Stimulated activated naive CD8-positive, alpha-beta T cell treated with anti-CD3 and anti-CD28 coated beads, Interleukin-15, amount 100 ng/mL, for 72 hours (primary cell): ENCODE results near the gene RAB27A.
"Not testable (repeated sequence)": the region's sequence is repeated elsewhere in the genome, so short reads cannot be mapped to it uniquely, and the experiment has no call there.

Experiments used
- ATAC-seq: fragments of 150-1000 bp; cut with Tn5 transposase; 2 replicates; pipeline ENCODE4 v1.10.0; 2021; ENCODE audit warnings: mild to moderate bottlenecking, moderate library complexity
- DNase-seq, 2 donors: peaks; one replicate each; pipeline ENCODE4 v3.0.0; 2021 to 2022
- H3K27ac Mint-ChIP-seq, 2 donors: one replicate each; pipeline ENCODE4 v1.8.0; 2022; ENCODE audit warnings: mild to moderate bottlenecking in 2 of 2, mixed read lengths in 2 of 2, moderate library complexity in 2 of 2
- H3K27me3 Mint-ChIP-seq: one replicate; pipeline ENCODE4 v1.8.0; 2022; ENCODE audit warnings: mixed read lengths
- H3K4me1 Mint-ChIP-seq: one replicate; pipeline ENCODE4 v1.8.0; 2022; ENCODE audit warnings: mild to moderate bottlenecking, mixed read lengths
- H3K4me3 Mint-ChIP-seq, 2 donors: one replicate each; pipeline ENCODE4 v1.8.0; 2022; ENCODE audit warnings: mild to moderate bottlenecking in 2 of 2, mixed read lengths in 2 of 2, moderate library complexity in 1 of 2
- H3K9me3 Mint-ChIP-seq, 2 donors: one replicate each; pipeline ENCODE4 v1.8.0; 2022; ENCODE audit warnings: mixed read lengths in 2 of 2

Gene RAB27A

GRCh38 chr15:55289746-55290527 is at the start of gene RAB27A:
Gene RAB27A, minus strand, starts transcription at chr15:55289813. Its CDS starts 54,879 bp downstream, at chr15:55234934.
- no peaks in the 10 kb centered on the region for H3K27me3 Mint-ChIP-seq
- H3K4me3 Mint-ChIP-seq = peak within 1 kb of the TSS; percentile 95 to 96
- DNase-seq (peak; percentile 83 to 87), ATAC-seq (peak; percentile 88)
- peak within 1 kb of the TSS; percentile 98 to 99 for H3K27ac Mint-ChIP-seq
- H3K9me3 Mint-ChIP-seq = no peaks in the 10 kb centered on the region
- peaks cover 47% of the 10 kb centered on the region for H3K4me1 Mint-ChIP-seq

- Mint-ChIP-seq H3K27me3 (no peaks in the 10 kb centered on the region), H3K4me3 (no peak overlapping the region), H3K4me1 (no peaks in the 10 kb centered on the region), H3K9me3 (no peaks in the 10 kb centered on the region), H3K27ac (no peak overlapping the region)
- ATAC-seq (no peak), DNase-seq (no peak)
These were observed 47.5 kb upstream of the RAB27A start for GRCh38 chr15:55337160-55337559.

GRCh38 chr15:55334997-55335396 is 45.4 kb upstream of the RAB27A start:
- Mint-ChIP-seq H3K27me3 (no peaks in the 10 kb centered on the region), H3K27ac (no peak overlapping the region), H3K4me1 (no peaks in the 10 kb centered on the region), H3K4me3 (no peak overlapping the region), H3K9me3 (no peaks in the 10 kb centered on the region)
- DNase-seq (no peak), ATAC-seq (no peak)

GRCh38 chr15:55334371-55334770 is 44.8 kb upstream of the RAB27A start:
- Mint-ChIP-seq H3K9me3 (no peaks in the 10 kb centered on the region), H3K27ac (no peak overlapping the region), H3K4me3 (no peak overlapping the region), H3K27me3 (no peaks in the 10 kb centered on the region), H3K4me1 (no peaks in the 10 kb centered on the region)
- ATAC-seq = no peak
- no peak for DNase-seq

- H3K27me3 Mint-ChIP-seq = no peaks in the 10 kb centered on the region
- no peak overlapping the region for H3K27ac Mint-ChIP-seq
These were observed 37.8 kb upstream of the RAB27A start for GRCh38 chr15:55327387-55327786.

GRCh38 chr15:55322467-55322866 is 32.9 kb upstream of the RAB27A start:
- Mint-ChIP-seq H3K4me3 (no peak overlapping the region), H3K9me3 (no peaks in the 10 kb centered on the region), H3K27ac (no peak overlapping the region), H3K27me3 (no peaks in the 10 kb centered on the region), H3K4me1 (peaks cover 27% of the 10 kb centered on the region)
- ATAC-seq (no peak), DNase-seq (no peak)

More at GRCh38 chr15:55327387-55327786, 37.8 kb upstream of the RAB27A start:
- Mint-ChIP-seq H3K4me3 (no peak overlapping the region), H3K4me1 (peaks cover 10% of the 10 kb centered on the region), H3K9me3 (no peaks in the 10 kb centered on the region)
- DNase-seq (no peak), ATAC-seq (no peak)

GRCh38 chr15:55320963-55321362 is 31.4 kb upstream of the RAB27A start:
- Mint-ChIP-seq H3K4me1 (peaks cover 42% of the 10 kb centered on the region), H3K27ac (peak overlapping the region in 1 of 2 donors; percentile 42), H3K9me3 (no peaks in the 10 kb centered on the region), H3K4me3 (no peak overlapping the region), H3K27me3 (no peaks in the 10 kb centered on the region)
- ATAC-seq (no peak), DNase-seq (no peak)

GRCh38 chr15:55320238-55320550 is 30.6 kb upstream of the RAB27A start:
- Mint-ChIP-seq H3K4me1 (peaks cover 50% of the 10 kb centered on the region), H3K27ac (peak overlapping the region in 1 of 2 donors; percentile 52), H3K27me3 (no peaks in the 10 kb centered on the region), H3K4me3 (peak overlapping the region; percentile 58 to 94), H3K9me3 (no peaks in the 10 kb centered on the region)
- ATAC-seq = no peak
- DNase-seq = no peak

GRCh38 chr15:55319537-55320237 is 30.1 kb upstream of the RAB27A start:
- H3K27me3 Mint-ChIP-seq = no peaks in the 10 kb centered on the region
- ATAC-seq (no peak), DNase-seq (peak in 1 of 2 donors; percentile 1)
- H3K4me3 Mint-ChIP-seq = peak overlapping the region; percentile 94 to 99
- no peaks in the 10 kb centered on the region for H3K9me3 Mint-ChIP-seq
- H3K27ac Mint-ChIP-seq = peak overlapping the region; percentile 99 to 100
- H3K4me1 Mint-ChIP-seq = peaks cover 55% of the 10 kb centered on the region

- ATAC-seq (peak; percentile 96), DNase-seq (peak; percentile 82 to 83)
- Mint-ChIP-seq H3K4me1 (peaks cover 62% of the 10 kb centered on the region), H3K9me3 (no peaks in the 10 kb centered on the region), H3K27me3 (no peaks in the 10 kb centered on the region), H3K27ac (peak within 1 kb of the TSS; percentile 99 to 100), H3K4me3 (peak within 1 kb of the TSS; percentile 94 to 99)
These were observed 29.2 kb upstream of the RAB27A start, which contains the start of the genes PIGB and PIGBOS1 for GRCh38 chr15:55318588-55319494. Gene PIGB, plus strand, starts transcription at chr15:55319222. Its CDS starts 29 bp downstream, at chr15:55319251. Gene PIGBOS1, minus strand, starts transcription at chr15:55319123. Its CDS starts 1,331 bp downstream, at chr15:55317792.

- not testable (repeated sequence) for H3K4me1 Mint-ChIP-seq, DNase-seq, H3K9me3 Mint-ChIP-seq, ATAC-seq, H3K27ac Mint-ChIP-seq, H3K27me3 Mint-ChIP-seq, H3K4me3 Mint-ChIP-seq
These were observed 13.2 kb upstream of the RAB27A start for GRCh38 chr15:55302801-55303200.

- no peak overlapping the region for H3K4me3 Mint-ChIP-seq
- H3K4me1 Mint-ChIP-seq = no peaks in the 10 kb centered on the region
These were observed 7.7 kb upstream of the RAB27A start for GRCh38 chr15:55297315-55297714.

GRCh38 chr15:55290528-55291057 is 980 bp upstream of the RAB27A start:
- Mint-ChIP-seq H3K9me3 (no peaks in the 10 kb centered on the region), H3K4me3 (peak overlapping the region; percentile 95 to 96), H3K27me3 (no peaks in the 10 kb centered on the region), H3K27ac (peak overlapping the region; percentile 95 to 99), H3K4me1 (peaks cover 40% of the 10 kb centered on the region)
- ATAC-seq (peak; percentile 81), DNase-seq (peak; percentile 78 to 87)

More at GRCh38 chr15:55297315-55297714, 7.7 kb upstream of the RAB27A start:
- H3K9me3 Mint-ChIP-seq = no peaks in the 10 kb centered on the region
- no peak for DNase-seq
- no peak for ATAC-seq
- H3K27me3 Mint-ChIP-seq = no peaks in the 10 kb centered on the region
- H3K27ac Mint-ChIP-seq = no peak overlapping the region

- peak; percentile 61 for ATAC-seq
- H3K27ac Mint-ChIP-seq = peak overlapping the region; percentile 98 to 99
- H3K4me3 Mint-ChIP-seq = peak overlapping the region; percentile 95 to 96
- peaks cover 55% of the 10 kb centered on the region for H3K4me1 Mint-ChIP-seq
- peak; percentile 36 to 65 for DNase-seq
- H3K9me3 Mint-ChIP-seq = no peaks in the 10 kb centered on the region
- H3K27me3 Mint-ChIP-seq = no peaks in the 10 kb centered on the region
These were observed 435 bp downstream of the RAB27A start for GRCh38 chr15:55289011-55289745.
